GM20431 (cell line): ENCODE measurements around the gene GULP1.
"Not testable (repeated sequence)": the region's sequence is repeated elsewhere in the genome, so short reads cannot be mapped to it uniquely, and the experiment has no call there.

ENCODE experiments used
- in situ Hi-C: fragments of 300-500 bp; cut with MseI, MboI; formaldehyde crosslinking; loops from one replicate; pipeline ENCODE4 v1.15.0; 2020; ENCODE audit warnings: low sequenced_read_pairs; ENCODE audit not compliant: unreplicated experiment

Gene GULP1

DNA sequence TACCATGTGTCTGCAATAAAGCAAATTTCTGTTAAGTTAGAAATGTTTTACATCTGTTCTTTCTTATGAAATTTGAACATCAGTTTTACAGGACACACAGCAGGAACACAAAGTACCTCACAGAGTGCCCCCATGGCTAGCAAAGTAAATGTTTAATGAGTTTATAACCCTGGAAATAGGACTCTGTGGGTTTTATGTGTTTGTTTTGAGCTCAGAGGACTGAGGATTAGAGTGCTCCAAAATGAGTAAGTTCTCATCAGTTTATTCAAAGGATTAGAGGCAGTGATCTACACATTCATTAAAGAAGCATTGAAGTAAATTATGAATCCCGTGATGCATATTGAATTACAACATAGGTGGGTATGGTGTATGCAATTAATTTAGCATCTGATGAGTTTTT is 281.8 kb downstream of the GULP1 start:
- in situ Hi-C loops, result no loop called here

DNA sequence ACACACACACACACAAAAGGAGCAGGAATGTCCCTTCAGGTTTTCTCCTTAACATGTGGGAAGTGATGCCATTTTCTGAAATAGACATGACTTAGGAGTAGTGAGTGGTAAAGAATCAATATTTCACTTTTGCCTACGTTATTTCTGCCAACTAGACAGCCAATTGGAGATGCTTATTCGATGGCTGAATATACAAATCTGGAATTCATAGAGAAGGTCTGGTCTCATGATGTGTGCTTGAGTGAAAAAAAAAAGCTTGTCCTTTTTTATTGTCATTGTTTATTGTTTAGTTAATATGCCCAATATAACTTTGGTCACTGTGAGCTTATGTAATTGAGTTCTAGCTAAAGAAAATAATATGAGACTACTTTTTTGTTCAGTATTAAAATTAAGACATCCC is 284.3 kb downstream of the GULP1 start:
- in situ Hi-C loops, result no loop called here

DNA sequence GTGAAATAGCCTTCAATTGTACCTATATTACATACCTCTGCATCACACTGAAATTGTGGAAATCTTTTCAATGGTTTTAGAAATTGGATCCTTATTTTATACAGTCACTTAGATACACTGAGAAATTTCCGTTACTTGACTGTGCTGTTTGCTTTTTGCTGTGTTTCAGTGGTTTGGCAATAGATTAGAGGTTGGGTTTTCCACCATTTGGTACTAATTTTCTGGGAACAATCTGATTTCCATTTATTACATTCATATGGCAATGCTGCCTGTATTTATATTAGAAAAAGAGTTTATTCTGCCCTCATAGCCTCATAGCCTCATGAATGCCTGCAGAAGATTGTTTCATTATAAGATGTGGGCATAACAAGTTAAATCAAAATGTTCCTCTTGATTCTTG is 285.0 kb downstream of the GULP1 start:
- in situ Hi-C loops, result no loop called here

DNA sequence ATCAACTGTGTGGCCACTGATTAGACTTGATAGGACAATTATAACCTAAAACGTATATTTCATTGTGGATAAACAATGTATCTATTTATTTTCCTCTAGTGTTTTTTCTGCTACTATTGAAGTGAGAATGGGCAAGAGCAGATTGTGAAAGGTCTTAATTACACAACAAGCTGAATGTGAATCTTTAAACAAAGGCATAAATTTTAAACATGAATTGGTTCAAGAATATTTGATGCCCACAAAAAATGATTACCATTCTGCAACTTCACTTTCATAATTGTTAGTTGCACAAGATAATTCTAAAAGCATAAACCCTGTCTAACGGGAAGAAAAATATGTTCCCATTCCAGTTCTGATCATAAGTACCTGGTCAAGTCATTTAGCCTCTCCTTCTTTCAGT is 285.6 kb downstream of the GULP1 start:
- in situ Hi-C loops, result no loop called here

DNA sequence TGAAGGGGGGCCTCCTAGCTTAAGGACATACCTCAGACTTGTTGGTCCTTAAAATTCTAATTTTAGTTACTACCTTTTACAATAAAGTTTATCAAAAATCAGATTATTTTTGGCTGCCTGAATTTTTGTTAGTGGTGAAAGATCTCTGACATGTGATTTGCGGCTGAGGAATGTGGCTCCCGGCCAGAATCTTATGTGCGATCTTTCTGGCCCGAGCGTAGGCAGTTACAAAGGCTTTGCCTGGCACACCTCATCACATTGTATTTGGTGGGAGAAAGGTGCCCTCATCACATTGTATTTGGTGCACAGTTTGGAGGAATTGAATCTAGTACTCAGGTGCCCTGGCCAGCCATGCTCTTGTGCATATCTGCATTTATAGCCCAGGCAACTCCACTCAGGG is 289.1 kb downstream of the GULP1 start:
- in situ Hi-C loops, result no loop called here

DNA sequence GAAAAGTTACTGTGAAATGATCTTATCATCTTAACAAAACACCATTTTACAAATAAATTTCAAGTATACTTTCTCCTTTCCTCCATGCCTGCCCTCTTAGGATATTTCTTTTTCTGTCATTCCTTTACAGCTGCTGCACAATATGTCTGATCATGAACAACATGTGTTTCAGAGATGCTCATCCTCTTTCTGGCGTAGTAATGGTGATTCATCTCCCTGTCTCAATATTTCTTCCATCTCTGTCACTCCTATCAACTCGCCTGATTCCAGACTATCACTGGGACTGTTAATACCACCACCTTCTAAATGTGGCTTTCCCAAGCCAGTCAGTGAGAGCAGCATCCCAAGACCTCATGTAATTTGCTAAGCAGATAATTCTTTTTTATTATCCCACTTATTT is 290.5 kb downstream of the GULP1 start:
- in situ Hi-C loops, result no loop called here

DNA sequence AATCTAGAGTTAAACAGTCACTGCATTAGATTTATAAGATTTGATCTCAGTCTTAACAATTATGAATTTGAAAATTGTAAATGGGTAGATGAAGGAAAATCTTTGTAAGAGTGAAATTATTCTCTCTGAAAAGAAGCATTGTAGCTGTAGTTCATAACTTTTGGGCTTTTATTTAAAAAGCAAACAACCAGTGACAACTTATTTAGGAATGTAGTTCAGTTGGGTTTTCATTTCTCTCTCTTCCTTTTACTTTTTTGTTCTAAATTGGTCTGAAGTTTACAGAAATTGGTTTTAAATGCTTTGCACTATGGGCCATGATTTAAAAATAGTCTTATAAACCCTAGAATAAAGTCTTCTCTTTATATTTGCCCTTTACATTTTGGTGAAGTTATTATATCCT is 296.6 kb downstream of the GULP1 start:
- in situ Hi-C loops, result no loop called here

DNA sequence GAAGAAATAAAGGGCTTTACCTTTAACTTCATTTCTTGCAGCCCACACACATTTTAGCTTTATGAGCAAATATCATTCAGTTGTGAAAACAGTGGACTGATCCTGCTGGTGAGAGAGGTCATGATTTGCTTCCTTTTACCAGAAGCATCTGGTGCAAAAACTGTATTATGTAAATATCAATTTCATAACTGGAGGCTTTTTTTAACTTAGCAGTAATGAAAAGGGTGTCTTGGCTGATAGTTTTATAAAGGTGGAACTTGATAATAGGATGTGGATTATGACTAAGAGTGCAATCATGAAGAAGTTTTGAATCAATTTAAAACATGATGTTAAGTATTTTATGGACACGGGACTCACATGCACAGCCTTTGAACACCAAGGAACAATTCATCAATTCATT is 304.4 kb downstream of the GULP1 start:
- in situ Hi-C loops, result no loop called here

DNA sequence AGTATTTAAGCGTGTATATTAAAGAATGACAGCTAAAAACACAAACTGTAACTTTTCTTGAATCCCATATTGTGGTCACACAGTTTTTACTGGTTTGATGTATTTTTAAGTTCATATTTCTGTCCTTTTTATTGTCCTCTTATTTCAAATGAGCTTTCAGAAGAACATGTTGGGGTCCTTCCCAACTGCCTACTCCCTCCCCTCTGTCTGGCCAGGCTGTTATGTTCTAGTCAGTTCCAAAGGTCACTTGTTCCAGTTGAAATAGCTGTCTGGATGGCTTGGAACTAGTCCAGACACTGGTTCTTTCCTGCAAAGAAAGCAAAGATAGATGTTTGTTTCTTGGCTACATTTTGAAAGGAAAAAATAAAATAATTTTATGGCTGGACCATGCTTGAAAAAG is 306.9 kb downstream of the GULP1 start:
- in situ Hi-C loops, result no loop called here

DNA sequence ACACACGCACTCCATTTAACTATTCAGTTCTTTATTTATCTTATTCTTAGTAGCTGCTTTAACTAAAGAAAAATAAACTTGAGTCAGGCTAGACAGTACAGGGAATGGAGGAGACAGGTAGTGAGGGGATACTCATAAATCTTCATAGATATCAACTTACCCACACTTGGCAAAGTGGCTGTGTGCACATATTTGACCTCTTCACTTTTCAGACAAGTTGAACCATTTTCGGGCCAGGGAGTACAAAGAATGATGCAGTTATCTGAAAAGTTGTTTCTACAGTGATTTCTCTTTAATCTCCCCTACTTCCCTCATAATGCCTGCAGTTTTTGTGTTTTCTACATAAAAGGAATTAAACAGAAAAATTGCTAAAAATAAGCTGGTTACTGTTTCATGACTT is 307.5 kb downstream of the GULP1 start:
- in situ Hi-C loops, result no loop called here

DNA sequence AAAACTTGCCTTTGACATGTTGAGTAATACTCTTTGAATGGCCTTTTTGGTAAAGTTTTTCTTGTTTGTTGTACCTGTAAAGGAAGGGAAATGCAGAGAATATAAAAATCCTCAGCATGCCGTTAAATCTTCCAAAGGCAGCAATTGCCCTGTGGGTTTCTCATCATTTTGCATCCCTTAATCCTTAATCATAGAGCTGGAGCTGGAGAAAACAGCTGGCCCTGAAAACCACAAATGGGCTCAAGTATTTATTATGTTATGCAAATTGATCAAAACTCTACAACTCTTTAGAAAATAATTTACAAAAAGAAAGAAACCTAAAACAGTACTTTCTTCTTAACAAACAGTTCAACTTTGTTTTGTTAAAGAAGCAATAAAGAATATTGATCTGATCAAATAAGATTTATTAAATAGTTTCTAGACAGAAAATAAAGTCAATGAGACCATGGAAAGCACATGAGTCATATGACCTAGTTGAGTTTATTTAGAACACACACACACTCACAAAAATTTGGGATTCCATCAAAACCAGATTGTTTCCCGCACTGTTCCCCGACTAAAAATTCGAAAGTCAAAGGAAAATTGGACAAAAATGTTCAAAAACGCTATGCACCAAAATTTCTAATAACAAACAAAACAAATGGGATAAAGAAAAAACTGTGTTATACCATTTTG is 309.0 kb downstream of the GULP1 start:
- in situ Hi-C loops, result no loop called here

DNA sequence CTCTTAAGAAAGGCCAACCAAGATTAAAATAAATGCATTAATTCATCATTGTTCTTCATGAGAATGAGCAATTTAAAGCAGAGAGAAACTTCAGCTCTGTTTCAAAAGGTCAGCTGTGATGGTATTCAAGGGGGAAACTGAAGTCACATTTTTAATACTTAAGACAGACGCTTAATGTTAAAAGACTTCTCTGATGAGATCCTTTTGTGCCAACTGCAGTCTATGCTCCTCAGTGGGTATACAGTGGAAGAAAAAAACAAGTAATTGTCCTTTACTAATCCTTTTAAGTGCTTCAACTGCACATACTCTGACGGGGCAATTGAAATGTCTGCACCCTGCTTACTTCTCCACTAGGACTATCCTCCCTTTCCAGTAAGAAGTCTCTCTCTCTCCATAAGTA is 309.7 kb downstream of the GULP1 start:
- in situ Hi-C loops, result no loop called here

DNA sequence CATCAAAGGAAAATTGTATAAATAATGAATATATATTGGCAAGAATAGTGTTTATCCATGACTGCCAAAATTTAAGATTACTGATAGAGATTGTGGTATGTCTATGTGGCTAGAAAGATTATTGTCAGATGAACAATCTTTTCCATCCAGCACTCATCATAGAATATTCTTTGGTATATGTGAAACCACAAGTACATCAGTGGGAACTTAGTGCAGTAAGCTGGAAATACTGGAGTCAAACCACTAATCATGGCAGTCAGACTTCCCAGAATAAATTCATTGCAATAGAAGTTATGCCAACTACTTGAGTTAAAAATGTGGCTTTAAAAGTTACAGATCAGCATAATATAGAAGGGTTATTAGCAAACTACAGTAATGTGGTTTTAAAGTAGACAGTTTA is 310.3 kb downstream of the GULP1 start:
- in situ Hi-C loops, result no loop called here

DNA sequence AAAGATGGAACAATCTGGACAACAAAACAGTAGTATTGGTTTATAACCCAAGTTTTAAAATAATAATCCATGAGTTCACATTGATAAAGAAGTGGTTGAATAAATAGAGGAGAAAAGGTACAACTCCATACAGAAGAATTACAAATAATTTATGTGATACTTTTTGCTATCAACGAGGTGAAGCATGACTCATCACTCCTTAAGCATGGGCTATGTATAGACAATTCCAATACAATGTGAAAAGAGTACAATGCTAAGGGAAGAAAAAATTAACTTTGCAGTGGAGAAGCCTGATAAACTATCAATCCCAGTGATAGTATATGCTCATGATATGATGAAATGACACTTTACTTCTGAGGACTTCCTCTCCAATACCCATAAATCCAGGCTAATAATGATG is 312.9 kb downstream of the GULP1 start:
- in situ Hi-C loops, result no loop called here

DNA sequence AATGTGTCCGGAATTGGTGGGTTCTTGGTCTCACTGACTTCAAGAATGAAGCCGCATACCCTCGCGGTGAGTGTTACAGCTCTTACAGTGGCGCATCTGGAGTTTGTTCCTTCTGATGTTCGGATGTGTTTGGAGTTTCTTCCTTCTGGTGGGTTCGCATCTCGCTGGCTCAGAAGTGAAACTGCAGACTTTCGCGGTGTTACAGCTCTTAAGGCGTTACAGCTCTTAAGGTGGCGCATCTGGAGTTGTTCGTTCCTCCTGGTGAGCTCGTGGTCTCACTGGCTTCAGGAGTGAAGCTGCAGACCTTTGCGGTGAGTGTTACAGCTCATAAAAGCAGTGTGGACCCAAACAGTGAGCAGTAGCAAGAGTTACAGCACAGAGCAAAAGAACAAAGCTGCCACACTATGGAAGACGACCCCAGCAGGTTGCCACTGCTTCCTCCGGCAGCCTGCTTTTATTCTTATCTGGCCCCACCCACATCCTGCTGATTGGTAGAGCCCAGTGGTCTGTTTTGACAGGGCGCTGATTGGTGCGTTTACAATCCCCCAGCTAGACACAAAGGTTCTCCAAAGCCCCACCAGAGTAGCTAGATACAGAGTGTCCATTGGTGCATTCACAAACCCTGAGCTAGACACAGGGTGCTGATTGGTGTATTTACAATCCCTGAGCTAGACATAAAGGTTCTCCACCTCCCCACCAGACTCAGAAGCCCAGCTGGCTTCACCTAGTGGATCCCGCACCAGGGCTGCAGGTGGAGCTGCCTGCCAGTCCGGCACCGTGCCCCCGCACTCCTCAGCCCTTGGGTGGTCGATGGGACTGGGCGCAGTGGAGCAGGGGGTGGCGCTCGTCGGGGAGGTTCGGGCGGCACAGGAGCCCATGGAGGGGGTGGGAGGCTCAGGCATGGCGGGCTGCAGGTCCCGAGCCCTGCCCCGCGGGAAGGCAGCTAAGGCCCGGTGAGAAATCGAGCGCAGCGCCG is 314.2 kb downstream of the GULP1 start:
- in situ Hi-C loops, result not testable (repeated sequence)

DNA sequence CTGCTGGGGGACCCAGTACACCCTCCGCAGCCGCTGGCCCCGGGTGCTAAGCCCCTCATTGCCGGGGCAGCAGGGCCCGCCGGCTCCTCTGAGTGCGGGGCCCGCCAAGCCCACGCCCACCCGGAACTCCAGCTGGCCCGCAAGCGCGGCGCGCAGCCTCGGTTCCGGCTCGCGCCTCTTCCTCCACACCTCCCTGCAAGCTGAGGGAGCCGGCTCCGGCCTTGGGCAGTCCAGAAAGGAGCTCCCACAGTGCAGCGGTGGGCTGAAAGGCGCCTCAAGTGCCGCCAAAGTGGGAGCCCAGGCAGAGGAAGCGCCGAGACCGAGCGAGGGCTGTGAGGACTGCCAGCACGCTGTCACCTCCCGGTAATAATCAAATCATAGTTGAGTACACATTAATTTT is 314.9 kb downstream of the GULP1 start:
- in situ Hi-C loops, result not testable (repeated sequence)

DNA sequence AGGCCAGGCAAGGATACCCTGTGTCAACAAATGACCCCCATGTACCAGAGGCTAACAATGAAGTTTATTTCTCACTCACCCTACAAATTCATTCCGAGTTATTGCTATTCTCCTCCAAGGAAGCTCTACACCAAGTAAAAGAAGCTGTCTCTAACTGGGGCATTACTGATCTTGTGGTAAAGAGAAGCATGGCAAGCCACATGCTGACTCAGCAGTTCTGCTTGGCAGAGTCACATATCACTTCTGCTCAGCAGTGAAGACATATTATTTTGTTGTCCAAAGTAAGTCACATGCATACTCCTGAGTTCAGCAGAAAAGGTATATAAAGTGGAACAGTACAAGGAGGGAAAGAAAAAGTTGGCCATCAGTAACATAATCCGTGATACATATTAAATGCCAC is 315.8 kb downstream of the GULP1 start:
- in situ Hi-C loops, result no loop called here

DNA sequence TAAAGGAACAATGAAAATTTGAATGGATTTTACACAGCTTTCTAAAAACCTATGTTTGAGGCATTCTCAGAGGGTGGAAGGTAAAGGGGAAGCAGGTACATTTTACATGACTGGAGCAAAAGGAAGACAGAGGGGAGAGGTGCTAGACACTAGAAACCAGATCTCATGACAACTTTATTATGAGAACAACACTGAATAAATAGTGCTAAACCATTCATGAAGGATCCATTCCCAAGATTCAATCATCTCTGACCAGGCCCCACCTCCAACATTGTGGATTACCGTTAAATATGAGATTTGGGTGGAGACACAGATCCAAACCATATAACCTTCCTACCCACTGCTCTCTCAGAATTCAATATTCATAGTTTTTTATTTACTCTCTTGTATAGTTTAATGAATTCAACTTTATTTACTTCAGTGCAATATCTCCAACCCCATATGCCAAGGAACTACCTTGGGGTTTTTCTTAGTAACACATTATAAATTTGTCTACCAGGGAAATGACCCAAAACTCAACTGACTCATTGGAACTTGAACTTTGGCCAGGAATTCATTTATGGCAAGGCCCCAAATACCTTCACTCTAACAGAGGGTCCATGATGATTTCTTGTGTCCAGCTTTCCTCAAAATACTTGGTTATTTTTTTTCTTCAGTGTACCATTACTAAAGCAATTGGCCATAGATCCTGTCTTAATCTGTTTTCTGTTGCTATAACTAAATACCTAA is 317.8 kb downstream of the GULP1 start:
- in situ Hi-C loops, result no loop called here

DNA sequence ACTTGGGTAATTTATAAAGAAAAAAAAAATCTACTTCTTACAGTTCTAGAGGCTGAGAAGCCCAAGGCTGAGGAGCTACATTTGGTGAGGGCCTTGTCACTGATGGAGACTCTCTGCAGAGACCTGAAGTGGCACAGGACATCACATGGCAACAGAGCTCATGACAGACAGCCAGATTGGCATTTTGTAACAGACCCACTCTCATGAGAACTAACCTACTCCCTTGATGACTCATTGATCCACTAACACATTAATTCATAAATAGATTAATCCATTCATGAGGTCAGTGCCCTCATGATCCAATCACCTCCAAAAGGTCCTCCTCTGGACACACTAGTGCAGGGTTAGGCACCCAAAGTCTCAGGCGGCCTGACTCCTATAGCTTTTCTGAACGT is 318.4 kb downstream of the GULP1 start:
- in situ Hi-C loops, result no loop called here

DNA sequence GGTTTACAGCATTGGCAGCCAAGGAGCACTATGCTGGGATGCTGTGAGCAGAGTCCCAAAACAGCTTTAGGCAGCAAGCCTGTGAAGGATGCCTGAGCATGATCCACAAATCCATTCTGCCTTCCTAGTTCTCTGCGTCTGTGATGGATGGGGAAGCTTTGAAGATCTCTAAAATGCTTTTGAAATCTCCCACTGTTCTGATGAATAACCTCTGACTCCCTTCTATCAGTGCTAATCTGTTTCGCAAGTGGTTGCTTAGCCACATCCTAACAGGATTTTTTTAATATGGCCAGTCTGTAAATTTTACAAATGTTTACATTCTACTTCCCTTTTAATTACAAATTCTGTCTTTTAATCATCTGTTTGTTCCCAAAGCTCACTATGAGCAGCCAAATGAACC is 319.2 kb downstream of the GULP1 start:
- in situ Hi-C loops, result no loop called here

DNA sequence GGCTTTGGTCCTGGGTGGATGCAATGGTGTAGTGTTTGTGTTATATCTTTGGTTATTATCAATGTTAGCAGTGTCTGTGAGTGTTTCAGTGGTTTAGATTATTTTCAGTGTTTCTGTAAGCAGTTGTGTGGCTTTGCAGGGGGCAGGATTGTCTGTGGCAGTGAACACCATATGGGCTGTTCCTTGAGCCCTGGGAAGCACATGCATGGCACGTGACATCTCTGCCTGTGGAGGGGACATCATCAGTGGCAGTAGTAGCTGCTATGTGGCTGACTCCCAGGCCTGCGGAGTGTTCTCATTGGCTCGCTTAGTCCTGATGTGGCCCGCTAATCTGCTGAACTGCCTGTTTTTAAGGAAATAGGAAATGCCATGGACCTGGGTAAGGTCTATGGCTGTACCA is 327.5 kb downstream of the GULP1 start:
- in situ Hi-C loops, result no loop called here
